ENCODE data around the gene NELL1.
"Not testable (repeated sequence)": the region's sequence is repeated elsewhere in the genome, so short reads cannot be mapped to it uniquely, and the experiment has no call there.

NELL1 gene

GRCh38 chr11:20839231-20839630 lies 169.8 kb downstream of the NELL1 start:
- H3K36me3 Mint-ChIP-seq, result no peaks in the 10 kb centered on the region

GRCh38 chr11:20840341-20840740 lies 171.0 kb downstream of the NELL1 start:
- H3K4me3 Mint-ChIP-seq, result no peak overlapping the region
- H3K36me3 Mint-ChIP-seq, result no peaks in the 10 kb centered on the region
- H3K9me3 Mint-ChIP-seq, result peaks cover 3% of the 10 kb centered on the region
- no peaks in the 10 kb centered on the region for H3K27me3 Mint-ChIP-seq
- no peak overlapping the region for H3K27ac Mint-ChIP-seq
- no peaks in the 10 kb centered on the region for H3K4me1 Mint-ChIP-seq
- no peak for DNase-seq (ENCODE audit: low spot score in 2 of 2)
- ATAC-seq (ENCODE audit: low read depth), result no peak

More at GRCh38 chr11:20839231-20839630, 169.8 kb downstream of the NELL1 start:
- Mint-ChIP-seq H3K27ac (no peak overlapping the region), H3K4me3 (no peak overlapping the region), H3K27me3 (no peaks in the 10 kb centered on the region), H3K4me1 (no peaks in the 10 kb centered on the region), H3K9me3 (peaks cover 3% of the 10 kb centered on the region)
- ATAC-seq (ENCODE audit: low read depth) (no peak), DNase-seq (ENCODE audit: low spot score in 2 of 2) (no peak)

- Mint-ChIP-seq H3K4me1 (no peaks in the 10 kb centered on the region), H3K27me3 (no peaks in the 10 kb centered on the region), H3K36me3 (no peaks in the 10 kb centered on the region), H3K9me3 (peaks cover 3% of the 10 kb centered on the region), H3K4me3 (no peak overlapping the region), H3K27ac (no peak overlapping the region)
- ATAC-seq (ENCODE audit: low read depth) (no peak), DNase-seq (ENCODE audit: low spot score in 2 of 2) (no peak)
Observed at GRCh38 chr11:20844216-20844615, 174.8 kb downstream of the NELL1 start.

- no peak overlapping the region for H3K4me3 Mint-ChIP-seq
- peaks cover 3% of the 10 kb centered on the region for H3K9me3 Mint-ChIP-seq
- H3K27me3 Mint-ChIP-seq, result no peaks in the 10 kb centered on the region
- no peak overlapping the region for H3K27ac Mint-ChIP-seq
- H3K4me1 Mint-ChIP-seq, result no peaks in the 10 kb centered on the region
- DNase-seq (ENCODE audit: low spot score in 2 of 2) (no peak), ATAC-seq (ENCODE audit: low read depth) (no peak)
- no peaks in the 10 kb centered on the region for H3K36me3 Mint-ChIP-seq
Observed at GRCh38 chr11:20844630-20845029, 175.2 kb downstream of the NELL1 start.

- H3K27me3 Mint-ChIP-seq, result no peaks in the 10 kb centered on the region
- no peaks in the 10 kb centered on the region for H3K4me1 Mint-ChIP-seq
- no peak for ATAC-seq (ENCODE audit: low read depth)
- H3K9me3 Mint-ChIP-seq, result no peaks in the 10 kb centered on the region
- DNase-seq (ENCODE audit: low spot score in 2 of 2), result no peak
- no peaks in the 10 kb centered on the region for H3K36me3 Mint-ChIP-seq
- no peak overlapping the region for H3K4me3 Mint-ChIP-seq
- H3K27ac Mint-ChIP-seq, result no peak overlapping the region
Observed at GRCh38 chr11:20854215-20854955, 185.0 kb downstream of the NELL1 start.

GRCh38 chr11:20861322-20861721 lies 191.9 kb downstream of the NELL1 start:
- Mint-ChIP-seq H3K27ac (no peak overlapping the region), H3K9me3 (peaks cover 5% of the 10 kb centered on the region), H3K4me1 (no peaks in the 10 kb centered on the region), H3K36me3 (no peaks in the 10 kb centered on the region), H3K4me3 (no peak overlapping the region), H3K27me3 (no peaks in the 10 kb centered on the region)
- ATAC-seq (ENCODE audit: low read depth) (no peak), DNase-seq (ENCODE audit: low spot score in 2 of 2) (no peak)

GRCh38 chr11:20862263-20862662 lies 192.9 kb downstream of the NELL1 start:
- DNase-seq (ENCODE audit: low spot score in 2 of 2); H3K4me3 Mint-ChIP-seq; H3K9me3 Mint-ChIP-seq; H3K27me3 Mint-ChIP-seq; ATAC-seq (ENCODE audit: low read depth); H3K27ac Mint-ChIP-seq; H3K36me3 Mint-ChIP-seq; H3K4me1 Mint-ChIP-seq: not testable (repeated sequence)

- DNase-seq (ENCODE audit: low spot score in 2 of 2) (no peak), ATAC-seq (ENCODE audit: low read depth) (no peak)
- H3K27ac Mint-ChIP-seq, result no peak overlapping the region
- no peak overlapping the region for H3K4me3 Mint-ChIP-seq
- H3K36me3 Mint-ChIP-seq, result no peaks in the 10 kb centered on the region
- H3K9me3 Mint-ChIP-seq, result peaks cover 5% of the 10 kb centered on the region
- no peaks in the 10 kb centered on the region for H3K27me3 Mint-ChIP-seq
- no peaks in the 10 kb centered on the region for H3K4me1 Mint-ChIP-seq
Observed at GRCh38 chr11:20864628-20865027, 195.2 kb downstream of the NELL1 start.

GRCh38 chr11:20865161-20865560 lies 195.8 kb downstream of the NELL1 start:
- Mint-ChIP-seq H3K36me3 (no peaks in the 10 kb centered on the region), H3K27ac (no peak overlapping the region), H3K4me1 (no peaks in the 10 kb centered on the region), H3K9me3 (peaks cover 5% of the 10 kb centered on the region), H3K4me3 (no peak overlapping the region), H3K27me3 (no peaks in the 10 kb centered on the region)
- DNase-seq (ENCODE audit: low spot score in 2 of 2) (no peak), ATAC-seq (ENCODE audit: low read depth) (no peak)

- no peak overlapping the region for H3K27ac Mint-ChIP-seq
- H3K27me3 Mint-ChIP-seq, result no peaks in the 10 kb centered on the region
- no peak overlapping the region for H3K4me3 Mint-ChIP-seq
- peaks cover 5% of the 10 kb centered on the region for H3K9me3 Mint-ChIP-seq
- no peaks in the 10 kb centered on the region for H3K36me3 Mint-ChIP-seq
- H3K4me1 Mint-ChIP-seq, result no peaks in the 10 kb centered on the region
- ATAC-seq (ENCODE audit: low read depth), result no peak
- DNase-seq (ENCODE audit: low spot score in 2 of 2), result no peak
Observed at GRCh38 chr11:20869123-20869522, 199.7 kb downstream of the NELL1 start.

GRCh38 chr11:20873054-20873453 lies 203.7 kb downstream of the NELL1 start:
- ATAC-seq (ENCODE audit: low read depth), result no peak
- Mint-ChIP-seq H3K9me3 (no peaks in the 10 kb centered on the region), H3K4me1 (no peaks in the 10 kb centered on the region), H3K27me3 (no peaks in the 10 kb centered on the region), H3K4me3 (no peak overlapping the region), H3K27ac (no peak overlapping the region), H3K36me3 (no peaks in the 10 kb centered on the region)
- no peak for DNase-seq (ENCODE audit: low spot score in 2 of 2)

GRCh38 chr11:20874358-20874757 lies 205.0 kb downstream of the NELL1 start:
- H3K9me3 Mint-ChIP-seq, result peaks cover 2% of the 10 kb centered on the region
- no peaks in the 10 kb centered on the region for H3K4me1 Mint-ChIP-seq
- H3K36me3 Mint-ChIP-seq, result no peaks in the 10 kb centered on the region
- H3K4me3 Mint-ChIP-seq, result no peak overlapping the region
- ATAC-seq (ENCODE audit: low read depth) (no peak), DNase-seq (ENCODE audit: low spot score in 2 of 2) (no peak)
- H3K27ac Mint-ChIP-seq, result no peak overlapping the region
- no peaks in the 10 kb centered on the region for H3K27me3 Mint-ChIP-seq

GRCh38 chr11:20875889-20876288 lies 206.5 kb downstream of the NELL1 start:
- Mint-ChIP-seq H3K27me3 (no peaks in the 10 kb centered on the region), H3K27ac (no peak overlapping the region), H3K4me3 (no peak overlapping the region), H3K9me3 (peaks cover 2% of the 10 kb centered on the region), H3K4me1 (no peaks in the 10 kb centered on the region), H3K36me3 (no peaks in the 10 kb centered on the region)
- ATAC-seq (ENCODE audit: low read depth), result no peak
- no peak for DNase-seq (ENCODE audit: low spot score in 2 of 2)

- no peak overlapping the region for H3K4me3 Mint-ChIP-seq
- H3K36me3 Mint-ChIP-seq, result no peaks in the 10 kb centered on the region
- peaks cover 2% of the 10 kb centered on the region for H3K9me3 Mint-ChIP-seq
Observed at GRCh38 chr11:20876738-20877137, 207.4 kb downstream of the NELL1 start.

GRCh38 chr11:20880094-20880493 lies 210.7 kb downstream of the NELL1 start:
- Mint-ChIP-seq H3K27ac (no peak overlapping the region), H3K9me3 (peaks cover 3% of the 10 kb centered on the region)

More at GRCh38 chr11:20876738-20877137, 207.4 kb downstream of the NELL1 start:
- Mint-ChIP-seq H3K27ac (no peak overlapping the region), H3K4me1 (no peaks in the 10 kb centered on the region), H3K27me3 (no peaks in the 10 kb centered on the region)
- no peak for DNase-seq (ENCODE audit: low spot score in 2 of 2)
- no peak for ATAC-seq (ENCODE audit: low read depth)

More at GRCh38 chr11:20880094-20880493, 210.7 kb downstream of the NELL1 start:
- Mint-ChIP-seq H3K4me1 (no peaks in the 10 kb centered on the region), H3K4me3 (no peak overlapping the region), H3K27me3 (no peaks in the 10 kb centered on the region), H3K36me3 (no peaks in the 10 kb centered on the region)
- DNase-seq (ENCODE audit: low spot score in 2 of 2), result no peak
- ATAC-seq (ENCODE audit: low read depth), result no peak
